K562 (cell line): ENCODE measurements around the gene RPUSD1. TPM values are rescaled to one million over a fixed set of nuclear protein-coding genes. Genes with fewer than 3 reads are reported as not detected.
A peak's percentile ranks its signal among the peaks of the same experiment; 100 is the strongest.

Source experiments
- ATAC-seq: fragments of 200-7000 bp; cut with Tn5 transposase; 3 replicates; pipeline ENCODE4 v1.9.1; 2020; ENCODE audit warnings: moderate library complexity
- BruUV-seq: library from RNA; stranded (reverse); fragments of 400-500 nt; replicated peaks from 2 replicates; lab custom pipeline; 2021; lab: Mats Ljungman, UMichigan
- CTCF ChIA-PET: fragments of 300-600 bp; formaldehyde crosslinking; extraction: SDS; loops from one replicate; lab custom pipeline; 2021; ENCODE audit warnings: low intra/inter-chr PET ratio; lab: Yijun Ruan, JAX
- POLR2A ChIA-PET: fragments of 300-600, 350-650 bp; sonication (Branson Sonifier 250); formaldehyde crosslinking; extraction: SDS; loops from one replicate; lab custom pipeline; 2021; ENCODE audit warnings: antibody characterized with exemption, inconsistent platforms; lab: Yijun Ruan, JAX
- DNase-seq, 4 experiments: peaks; one replicate each; pipeline versions ENCODE4 v3.0.0 to v3.0.0-alpha.2; 2011 to 2018; ENCODE audit warnings: low spot score in 3 of 4, mixed read lengths in 3 of 4; ENCODE audit errors: extremely low read depth in 1 of 4
- FAIRE-seq: peaks from 2 replicates; lab custom pipeline; 2011; peaks lifted over from hg19 to GRCh38; lab: Jason Lieb, UNC
- H2AFZ ChIP-seq: 2 replicates; pipeline ENCODE4 v1.6.0; 2011; ENCODE audit warnings: low read depth, low read length, control low read depth, inconsistent platforms
- H3K27ac ChIP-seq: fragments of 200-600 bp; 3 replicates; pipeline ENCODE4 v1.8.0; 2011; ENCODE audit warnings: low read depth, mild to moderate bottlenecking, control low read depth, inconsistent platforms, low read length, moderate library complexity, mixed read lengths; ENCODE audit errors: extremely low read depth
- H3K27me3 ChIP-seq, 2 experiments: fragments of 300-600 bp in 1 of 2; 2 replicates in 1 of 2; 3 replicates in 1 of 2; pipeline versions ENCODE4 v1.6.0 to v1.8.0; 2011; ENCODE audit warnings: inconsistent platforms in 2 of 2, low read length in 2 of 2, mild to moderate bottlenecking in 1 of 2, mixed read lengths in 1 of 2, moderate library complexity in 1 of 2; ENCODE audit not compliant: control insufficient read depth in 2 of 2, insufficient read depth in 2 of 2
- H3K36me3 ChIP-seq: fragments of 300-600 bp; 3 replicates; pipeline ENCODE4 v1.8.0; 2011; ENCODE audit warnings: mild to moderate bottlenecking, low read length, inconsistent platforms; ENCODE audit not compliant: control insufficient read depth, insufficient read depth
- H3K4me1 ChIP-seq, 2 experiments: fragments of 200-600 bp in 1 of 2; replicated peaks in 1 of 2; 2 replicates in 1 of 2; 3 replicates in 1 of 2; pipeline versions ENCODE4 v1.5.1 to v1.8.0; 2011; ENCODE audit warnings: inconsistent platforms in 2 of 2, low read length in 2 of 2, mild to moderate bottlenecking in 1 of 2, mixed read lengths in 1 of 2, moderate library complexity in 1 of 2; ENCODE audit not compliant: control insufficient read depth in 2 of 2, insufficient read depth in 2 of 2
- H3K4me2 ChIP-seq: 2 replicates; pipeline ENCODE4 v1.6.1; 2011; ENCODE audit warnings: low read length, control low read depth, inconsistent platforms, mixed read lengths; ENCODE audit not compliant: insufficient read depth
- H3K4me3 ChIP-seq: fragments of 200-600 bp; sonication (generic), shearing (Covaris generic); 2 replicates; pipeline ENCODE4 v1.5.1; 2016; ENCODE audit warnings: control low read depth, inconsistent platforms
- H3K79me2 ChIP-seq: fragments of 200-600 bp; 3 replicates; pipeline ENCODE4 v1.8.0; 2011; ENCODE audit warnings: low read length, inconsistent platforms; ENCODE audit not compliant: control insufficient read depth, insufficient read depth
- H3K9ac ChIP-seq, 2 experiments: 2 replicates each; pipeline versions ENCODE4 v1.6.0 to v1.6.1; 2011; ENCODE audit warnings: low read depth in 2 of 2, low read length in 2 of 2, control low read depth in 1 of 2, inconsistent platforms in 1 of 2, mild to moderate bottlenecking in 1 of 2, mixed read lengths in 1 of 2; ENCODE audit not compliant: insufficient read depth in 1 of 2
- H3K9me1 ChIP-seq: one replicate; pipeline ENCODE4 v1.6.0; 2011; ENCODE audit warnings: inconsistent platforms, mild to moderate bottlenecking, low read length, moderate library complexity; ENCODE audit not compliant: control insufficient read depth, insufficient read depth
- H3K9me3 ChIP-seq: replicated peaks from 2 replicates; pipeline ENCODE4 v1.5.1; 2011; ENCODE audit warnings: low read depth, low read length, inconsistent platforms; ENCODE audit not compliant: control insufficient read depth, insufficient read depth
- H4K20me1 ChIP-seq: replicated peaks from 2 replicates; pipeline ENCODE4 v1.6.1; 2011; ENCODE audit warnings: low read length, inconsistent platforms, mixed read lengths; ENCODE audit not compliant: control insufficient read depth, insufficient read depth
- CTCFL ChIP-seq: IDR thresholded peaks from 2 replicates; pipeline ENCODE4 v1.6.1; 2011; ENCODE audit warnings: borderline replicate concordance, low read depth, mild to moderate bottlenecking, moderate library complexity, low read length; ENCODE audit not compliant: insufficient read depth, poor library complexity, severe bottlenecking
- DIDO1 ChIP-seq: fragments of 450-650 bp; IDR thresholded peaks from 2 replicates; pipeline ENCODE4 v1.6.1; 2016; ENCODE audit warnings: low read depth, missing biosample characterization, missing genetic modification characterization
- ELF2 ChIP-seq: fragments of 250-450 bp; sonication (Bioruptor Pico); IDR thresholded peaks from 2 replicates; pipeline ENCODE4 v1.5.0; 2021; ENCODE audit warnings: mild to moderate bottlenecking
- PHF21A ChIP-seq: fragments of 450-650 bp; IDR thresholded peaks from 2 replicates; pipeline ENCODE4 v1.6.1; 2017; ENCODE audit warnings: low read depth, borderline replicate concordance
- POLR2AphosphoS2 ChIP-seq: IDR thresholded peaks from 2 replicates; pipeline ENCODE4 v1.6.1; 2012; ENCODE audit warnings: low read length, improper control_type of control experiment
- POLR2G ChIP-seq: fragments of 200-400 bp; formaldehyde crosslinking; IDR thresholded peaks from 2 replicates; pipeline ENCODE4 v1.6.1; 2017; ENCODE audit warnings: low read depth, mild to moderate bottlenecking, antibody characterized with exemption, low read length, moderate library complexity
- RFX5 ChIP-seq: IDR thresholded peaks from 2 replicates; pipeline ENCODE4 v1.6.1; 2011; ENCODE audit warnings: low read depth, mild to moderate bottlenecking, improper control_type of control experiment, low read length
- SETDB1 ChIP-seq: IDR thresholded peaks from one replicate; pipeline ENCODE4 v1.6.1; 2012; ENCODE audit warnings: low read length, control low read depth, inconsistent platforms
- TFAM ChIP-seq: fragments of 250-450 bp; sonication (Bioruptor Pico); conservative IDR thresholded peaks from 2 replicates; pipeline ENCODE4 v1.5.0; 2021; ENCODE audit warnings: mild to moderate bottlenecking, moderate library complexity
- WGBS: fragments of 100-300 bp; shearing (Covaris generic); methylation state at CpG from one replicate; pipeline ENCODE4 v1.1.6; 2016; ENCODE audit warnings: low coverage, mixed read lengths; ENCODE audit not compliant: insufficient coverage; ENCODE audit errors: missing lambda C conversion rate; 5-methylcytosine and 5-hydroxymethylcytosine counted together
- in situ Hi-C: fragments of 300-500 bp; cut with MboI; formaldehyde crosslinking; loops from 4 replicates; pipeline ENCODE4 v1.15.0; 2018; ENCODE audit warnings: inconsistent platforms, mixed read lengths
- intact Hi-C: fragments of 100-400 bp; cut with micrococcal nuclease; formaldehyde crosslinking; loops from 2 replicates; pipeline ENCODE4 v1.14.2; 2022
- polyA plus RNA-seq, 8 experiments: library from polyadenylated mRNA; depleted of rRNA in 4 of 8; stranded (reverse) in 5 of 8; unstranded in 3 of 8; fragments of >200 nt; fragmentation: Nextera tagmentation in 2 of 8; fragmentation: Illumina TruSeq in 1 of 8; extraction: Ambion mirVana in 2 of 8; extraction: Trizol in 1 of 8; gene quantifications; 2 replicates each; pipeline versions ENCODE4 v1.2.1 to v1.2.3, GENCODE V29; 2011 to 2014; ENCODE audit warnings: inconsistent platforms in 1 of 8, missing spikeins in 1 of 8
- total RNA-seq, 7 experiments: library from RNA; depleted of rRNA in 6 of 7; stranded (reverse); fragments of >200 nt in 6 of 7; fragmentation: Illumina TruSeq in 2 of 7; extraction: Trizol in 2 of 7; gene quantifications; 2 replicates each; pipeline versions ENCODE4 v1.2.1 to v1.2.3, GENCODE V29; 2011 to 2021; ENCODE audit warnings: low replicate concordance in 1 of 7
- TF ChIP-seq, protein P1 (sequence below): fragments of 250-450 bp; sonication (Bioruptor Pico); IDR thresholded peaks from 2 replicates; pipeline ENCODE4 v1.9.0; 2021; ENCODE audit warnings: mild to moderate bottlenecking, inconsistent platforms
- TF ChIP-seq, protein P2 (sequence below): fragments of 250-450 bp; sonication (Bioruptor Pico); IDR thresholded peaks from 2 replicates; pipeline ENCODE4 v1.5.0; 2020; ENCODE audit warnings: mild to moderate bottlenecking

The RPUSD1 gene
- total and polyA plus RNA-seq, 9 of the 15 experiments (the other 6 are each of a cell fraction or from before 2014, with no cell fraction given), result 0.45 to 56.6 (median 12.0) TPM

- no peaks in the 10 kb centered on the region for H3K36me3 ChIP-seq
- WGBS, result under 1% methylated on average over 65 of the region's 80 CpGs
- H3K9me1 ChIP-seq, result no peaks in the 10 kb centered on the region
- peaks cover 7 to 19% of the 10 kb centered on the region in 2 experiments; a peak in 4 of 5 replicates for H3K27me3 ChIP-seq
- TSS peak; percentile 85 for BruUV-seq
- peaks cover 2% of the 10 kb centered on the region; the same call in 1 of the 2 replicates for H4K20me1 ChIP-seq
- H3K9ac ChIP-seq, result peak overlapping the region; percentile 94 to 97
- peaks cover 4 to 65% of the 10 kb centered on the region in 2 experiments; a peak in 4 of 5 replicates for H3K4me1 ChIP-seq
- POLR2A ChIA-PET, result interaction anchor here (0.8 to 1.1 kb wide), 4 partner anchors 86 to 95 kb away, joined by 3 to 5 read pairs (median 3); partner anchors contain the start of gene ANTKMT
- H3K79me2 ChIP-seq, result peaks cover 6% of the 10 kb centered on the region; the same call in 2 of the 3 replicates
- ATAC-seq (peak; percentile 98), DNase-seq (peak; percentile 94 to 98 (median 96)), FAIRE-seq (peak; percentile 99)
- H3K27ac ChIP-seq, result peak overlapping the region; percentile 95
- peak overlapping the region; percentile 100 for H2AFZ ChIP-seq
- H3K9me3 ChIP-seq, result no peaks in the 10 kb centered on the region
- CTCF ChIA-PET, result interaction anchor here (0.5 kb wide), 1 partner anchor 241 kb away, joined by 3 read pairs; no protein-coding TSS in a partner anchor
- intact Hi-C loops, result loop anchor here (5.0 kb wide), 1 partner anchor 95 kb away; no protein-coding TSS in a partner anchor
- in situ Hi-C loops, result no loop called here
- H3K4me3 ChIP-seq, result peak overlapping the region; percentile 98
- H3K4me2 ChIP-seq, result peak overlapping the region; percentile 96
- TF ChIP-seq, protein P1, sequence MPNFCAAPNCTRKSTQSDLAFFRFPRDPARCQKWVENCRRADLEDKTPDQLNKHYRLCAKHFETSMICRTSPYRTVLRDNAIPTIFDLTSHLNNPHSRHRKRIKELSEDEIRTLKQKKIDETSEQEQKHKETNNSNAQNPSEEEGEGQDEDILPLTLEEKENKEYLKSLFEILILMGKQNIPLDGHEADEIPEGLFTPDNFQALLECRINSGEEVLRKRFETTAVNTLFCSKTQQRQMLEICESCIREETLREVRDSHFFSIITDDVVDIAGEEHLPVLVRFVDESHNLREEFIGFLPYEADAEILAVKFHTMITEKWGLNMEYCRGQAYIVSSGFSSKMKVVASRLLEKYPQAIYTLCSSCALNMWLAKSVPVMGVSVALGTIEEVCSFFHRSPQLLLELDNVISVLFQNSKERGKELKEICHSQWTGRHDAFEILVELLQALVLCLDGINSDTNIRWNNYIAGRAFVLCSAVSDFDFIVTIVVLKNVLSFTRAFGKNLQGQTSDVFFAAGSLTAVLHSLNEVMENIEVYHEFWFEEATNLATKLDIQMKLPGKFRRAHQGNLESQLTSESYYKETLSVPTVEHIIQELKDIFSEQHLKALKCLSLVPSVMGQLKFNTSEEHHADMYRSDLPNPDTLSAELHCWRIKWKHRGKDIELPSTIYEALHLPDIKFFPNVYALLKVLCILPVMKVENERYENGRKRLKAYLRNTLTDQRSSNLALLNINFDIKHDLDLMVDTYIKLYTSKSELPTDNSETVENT (CRISPR knock-in tag), result peak; percentile 53; the same call in 1 of the 2 replicates
- peak; percentile 87 for TF ChIP-seq SETDB1
- TF ChIP-seq CTCFL, result no peak
- TF ChIP-seq DIDO1, result peak; percentile 77; the same call in 1 of the 2 replicates
- TF ChIP-seq RFX5, result no peak
- TF ChIP-seq, protein P2, sequence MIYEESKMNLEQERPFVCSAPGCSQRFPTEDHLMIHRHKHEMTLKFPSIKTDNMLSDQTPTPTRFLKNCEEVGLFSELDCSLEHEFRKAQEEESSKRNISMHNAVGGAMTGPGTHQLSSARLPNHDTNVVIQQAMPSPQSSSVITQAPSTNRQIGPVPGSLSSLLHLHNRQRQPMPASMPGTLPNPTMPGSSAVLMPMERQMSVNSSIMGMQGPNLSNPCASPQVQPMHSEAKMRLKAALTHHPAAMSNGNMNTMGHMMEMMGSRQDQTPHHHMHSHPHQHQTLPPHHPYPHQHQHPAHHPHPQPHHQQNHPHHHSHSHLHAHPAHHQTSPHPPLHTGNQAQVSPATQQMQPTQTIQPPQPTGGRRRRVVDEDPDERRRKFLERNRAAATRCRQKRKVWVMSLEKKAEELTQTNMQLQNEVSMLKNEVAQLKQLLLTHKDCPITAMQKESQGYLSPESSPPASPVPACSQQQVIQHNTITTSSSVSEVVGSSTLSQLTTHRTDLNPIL (CRISPR knock-in tag), result no peak
- peak; percentile 96 for TF ChIP-seq ELF2 (CRISPR knock-in tag)
- peak; percentile 57; the same call in 1 of the 2 replicates for TF ChIP-seq POLR2AphosphoS2
- TF ChIP-seq PHF21A, result peak; percentile 40; the same call in 1 of the 2 replicates
- no peak for TF ChIP-seq TFAM (CRISPR knock-in tag)
- peak; percentile 97 for TF ChIP-seq POLR2G
Measured at GRCh38 chr16:807347-808084, 19.3 kb upstream of the RPUSD1 start.
